ENCODE measurements around the gene FAM169A.

DNA sequence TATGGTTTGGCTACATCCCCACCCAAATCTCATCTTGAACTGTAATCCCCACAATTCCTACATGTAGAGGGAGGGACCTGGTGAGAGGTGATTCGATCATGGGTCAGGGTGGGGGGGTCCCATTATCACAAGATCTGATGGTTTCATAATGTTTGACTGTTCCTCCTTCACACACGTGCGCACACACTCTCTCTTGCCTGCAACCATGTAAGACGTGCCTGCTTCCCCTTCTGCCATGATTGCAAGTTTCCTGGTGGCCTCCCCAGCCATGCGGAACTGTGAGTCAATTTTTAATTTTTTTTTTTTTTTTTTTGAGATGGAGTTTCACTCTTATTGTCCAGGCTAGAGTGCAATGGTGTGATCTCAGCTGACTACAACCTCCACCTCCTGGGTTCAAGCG lies 27.0 kb downstream of the FAM169A start:
- TF ChIP-seq, protein P1, sequence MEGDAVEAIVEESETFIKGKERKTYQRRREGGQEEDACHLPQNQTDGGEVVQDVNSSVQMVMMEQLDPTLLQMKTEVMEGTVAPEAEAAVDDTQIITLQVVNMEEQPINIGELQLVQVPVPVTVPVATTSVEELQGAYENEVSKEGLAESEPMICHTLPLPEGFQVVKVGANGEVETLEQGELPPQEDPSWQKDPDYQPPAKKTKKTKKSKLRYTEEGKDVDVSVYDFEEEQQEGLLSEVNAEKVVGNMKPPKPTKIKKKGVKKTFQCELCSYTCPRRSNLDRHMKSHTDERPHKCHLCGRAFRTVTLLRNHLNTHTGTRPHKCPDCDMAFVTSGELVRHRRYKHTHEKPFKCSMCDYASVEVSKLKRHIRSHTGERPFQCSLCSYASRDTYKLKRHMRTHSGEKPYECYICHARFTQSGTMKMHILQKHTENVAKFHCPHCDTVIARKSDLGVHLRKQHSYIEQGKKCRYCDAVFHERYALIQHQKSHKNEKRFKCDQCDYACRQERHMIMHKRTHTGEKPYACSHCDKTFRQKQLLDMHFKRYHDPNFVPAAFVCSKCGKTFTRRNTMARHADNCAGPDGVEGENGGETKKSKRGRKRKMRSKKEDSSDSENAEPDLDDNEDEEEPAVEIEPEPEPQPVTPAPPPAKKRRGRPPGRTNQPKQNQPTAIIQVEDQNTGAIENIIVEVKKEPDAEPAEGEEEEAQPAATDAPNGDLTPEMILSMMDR (conservative IDR thresholded peaks at IDR 0.05 in 1 of 2, IDR thresholded peaks at IDR 0.05 in 1 of 2; ENCODE audit: extremely low read depth in 1 of 2, insufficient read depth in 1 of 2, low read depth in 1 of 2, low read length in 2 of 2), result no peak
- TF ChIP-seq EZH2 (IDR thresholded peaks at IDR 0.05; ENCODE audit: borderline replicate concordance, low read length), result no peak
